ENCODE results near the gene TRERF1. TPM values are rescaled to one million over a fixed set of nuclear protein-coding genes. Genes with fewer than 3 reads are reported as not detected.

The TRERF1 gene
- total RNA-seq, 4 donors from 2014 or later, result 0.47 to 0.87 (median 0.50) TPM

DNA sequence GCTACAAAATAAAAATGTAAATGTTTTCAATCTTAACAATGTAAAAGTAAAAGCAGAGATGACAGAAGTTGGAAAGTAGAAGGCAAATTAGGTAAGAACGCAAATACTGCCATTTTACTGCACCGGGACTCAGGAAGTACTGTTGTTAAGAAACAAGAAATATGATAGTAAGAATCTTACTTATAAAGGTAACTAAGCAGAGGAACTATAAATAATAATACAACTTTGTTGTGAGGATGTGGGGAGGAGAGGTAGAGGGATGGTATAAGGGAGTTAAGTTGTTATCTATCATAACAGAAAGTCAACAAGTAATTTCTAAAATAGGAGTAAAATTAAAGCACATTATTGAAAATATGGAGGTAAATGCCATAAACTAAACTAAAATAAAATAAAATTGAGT is 129.8 kb downstream of the TRERF1 start:
- no peaks in the 10 kb centered on the region for H3K27me3 ChIP-seq
- H3K9me3 ChIP-seq, result no peaks in the 10 kb centered on the region
- H3K27ac ChIP-seq, result no peak overlapping the region
- intact Hi-C loops (cut with DNase I; ENCODE audit: low total_unique reads) (no loop called here), in situ Hi-C loops (cut with MboI; ENCODE audit: low sequenced_read_pairs in 4 of 4) (no loop called here)
- TF ChIP-seq POLR2A (IDR thresholded peaks at IDR 0.05), result no peak
- TF ChIP-seq, protein P1, sequence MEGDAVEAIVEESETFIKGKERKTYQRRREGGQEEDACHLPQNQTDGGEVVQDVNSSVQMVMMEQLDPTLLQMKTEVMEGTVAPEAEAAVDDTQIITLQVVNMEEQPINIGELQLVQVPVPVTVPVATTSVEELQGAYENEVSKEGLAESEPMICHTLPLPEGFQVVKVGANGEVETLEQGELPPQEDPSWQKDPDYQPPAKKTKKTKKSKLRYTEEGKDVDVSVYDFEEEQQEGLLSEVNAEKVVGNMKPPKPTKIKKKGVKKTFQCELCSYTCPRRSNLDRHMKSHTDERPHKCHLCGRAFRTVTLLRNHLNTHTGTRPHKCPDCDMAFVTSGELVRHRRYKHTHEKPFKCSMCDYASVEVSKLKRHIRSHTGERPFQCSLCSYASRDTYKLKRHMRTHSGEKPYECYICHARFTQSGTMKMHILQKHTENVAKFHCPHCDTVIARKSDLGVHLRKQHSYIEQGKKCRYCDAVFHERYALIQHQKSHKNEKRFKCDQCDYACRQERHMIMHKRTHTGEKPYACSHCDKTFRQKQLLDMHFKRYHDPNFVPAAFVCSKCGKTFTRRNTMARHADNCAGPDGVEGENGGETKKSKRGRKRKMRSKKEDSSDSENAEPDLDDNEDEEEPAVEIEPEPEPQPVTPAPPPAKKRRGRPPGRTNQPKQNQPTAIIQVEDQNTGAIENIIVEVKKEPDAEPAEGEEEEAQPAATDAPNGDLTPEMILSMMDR (IDR thresholded peaks at IDR 0.05 in 4 of 5, conservative IDR thresholded peaks at IDR 0.05 in 1 of 5), result no peak
- no peak overlapping the region for H3K4me3 ChIP-seq
- DNase-seq (no peak), ATAC-seq (no peak)
- no peaks in the 10 kb centered on the region for H3K36me3 ChIP-seq
- H3K4me1 ChIP-seq, result no peaks in the 10 kb centered on the region

DNA sequence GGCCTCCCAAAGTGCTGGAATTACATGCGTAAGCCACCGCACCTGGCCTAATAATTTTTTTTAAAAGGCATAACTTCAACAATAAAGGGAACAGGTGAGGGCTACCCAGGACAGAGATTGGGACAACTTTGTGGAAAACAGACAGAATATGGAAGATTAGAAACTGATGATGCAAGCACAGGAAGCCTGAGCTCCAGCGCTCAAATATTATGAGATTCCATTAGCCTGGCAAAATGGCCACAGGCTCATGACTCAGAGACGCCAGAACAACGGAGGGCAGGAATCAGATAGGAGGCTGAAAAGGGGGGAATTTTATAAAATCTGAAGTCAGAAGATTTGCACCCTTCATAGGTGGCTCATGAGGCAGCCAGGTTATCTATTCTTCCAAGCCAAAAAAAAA is 131.0 kb downstream of the TRERF1 start:
- H3K9me3 ChIP-seq, result no peaks in the 10 kb centered on the region
- intact Hi-C loops (cut with DNase I; ENCODE audit: low total_unique reads), result no loop called here
- H3K4me1 ChIP-seq, result no peaks in the 10 kb centered on the region
- H3K36me3 ChIP-seq, result no peaks in the 10 kb centered on the region
- H3K4me3 ChIP-seq, result no peak overlapping the region
- in situ Hi-C loops (cut with MboI; ENCODE audit: low sequenced_read_pairs in 4 of 4), result no loop called here
- TF ChIP-seq POLR2A (IDR thresholded peaks at IDR 0.05), result no peak
- TF ChIP-seq, protein P1 (IDR thresholded peaks at IDR 0.05 in 4 of 5, conservative IDR thresholded peaks at IDR 0.05 in 1 of 5), result no peak
- no peak overlapping the region for H3K27ac ChIP-seq
- DNase-seq (no peak), ATAC-seq (no peak)
- no peaks in the 10 kb centered on the region for H3K27me3 ChIP-seq

DNA sequence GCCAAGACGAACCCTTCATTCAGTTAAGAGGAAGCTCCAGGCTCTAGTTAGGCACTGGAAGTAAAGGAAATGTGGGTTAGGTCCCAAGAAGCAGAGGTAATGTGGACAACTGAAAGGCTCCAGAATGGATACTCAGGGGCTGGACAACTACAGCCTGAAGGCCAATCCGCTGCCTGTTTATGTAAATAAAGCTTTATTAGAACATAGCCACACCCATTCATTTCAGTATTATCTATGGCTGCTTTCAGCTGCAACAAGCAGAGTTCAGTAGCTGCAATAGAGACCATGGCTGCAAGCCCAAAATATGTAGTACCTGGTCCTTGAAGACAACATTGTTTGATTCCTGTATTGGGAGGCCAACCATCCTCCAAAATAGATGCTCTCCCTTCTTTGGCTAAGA is 133.2 kb downstream of the TRERF1 start:
- Histone ChIP-seq H3K27ac (no peak overlapping the region), H3K4me1 (no peaks in the 10 kb centered on the region), H3K27me3 (no peaks in the 10 kb centered on the region), H3K9me3 (no peaks in the 10 kb centered on the region), H3K4me3 (no peak overlapping the region), H3K36me3 (no peaks in the 10 kb centered on the region)
- TF ChIP-seq, protein P1 (IDR thresholded peaks at IDR 0.05 in 4 of 5, conservative IDR thresholded peaks at IDR 0.05 in 1 of 5), result no peak
- no peak for TF ChIP-seq POLR2A (IDR thresholded peaks at IDR 0.05)
- DNase-seq (no peak), ATAC-seq (no peak)
- intact Hi-C loops (cut with DNase I; ENCODE audit: low total_unique reads), result no loop called here
- in situ Hi-C loops (cut with MboI; ENCODE audit: low sequenced_read_pairs in 4 of 4), result no loop called here

DNA sequence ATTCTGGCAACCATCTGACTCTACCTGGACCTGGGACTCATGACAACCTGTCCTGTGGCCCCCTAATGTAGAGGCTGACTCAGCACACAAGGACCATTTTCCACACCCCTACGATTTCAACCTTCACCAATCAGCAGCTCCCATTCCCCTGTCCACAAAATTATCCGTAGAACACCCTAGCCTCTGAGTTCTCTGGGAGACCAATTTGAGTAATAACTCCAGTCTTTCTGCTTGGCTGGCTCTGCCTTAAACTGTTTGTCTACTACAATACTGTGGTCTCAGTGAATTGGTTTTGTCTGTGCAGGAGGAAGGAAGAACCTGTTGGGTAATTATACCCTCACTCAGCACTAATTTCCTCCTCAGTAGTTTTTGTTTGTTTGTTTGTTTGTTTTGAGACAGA is 134.7 kb downstream of the TRERF1 start:
- intact Hi-C loops (cut with DNase I; ENCODE audit: low total_unique reads) (no loop called here), in situ Hi-C loops (cut with MboI; ENCODE audit: low sequenced_read_pairs in 4 of 4) (no loop called here)
- Histone ChIP-seq H3K27me3 (no peaks in the 10 kb centered on the region), H3K36me3 (no peaks in the 10 kb centered on the region), H3K4me1 (no peaks in the 10 kb centered on the region), H3K9me3 (no peaks in the 10 kb centered on the region), H3K4me3 (no peak overlapping the region), H3K27ac (no peak overlapping the region)
- no peak for DNase-seq
- TF ChIP-seq, protein P1 (IDR thresholded peaks at IDR 0.05 in 4 of 5, conservative IDR thresholded peaks at IDR 0.05 in 1 of 5), result no peak
- no peak for TF ChIP-seq POLR2A (IDR thresholded peaks at IDR 0.05)
- no peak for ATAC-seq

All from gastrocnemius medialis (tissue), 4 donors.